ENCODE data around the gene BPTF.

Gene BPTF

DNA sequence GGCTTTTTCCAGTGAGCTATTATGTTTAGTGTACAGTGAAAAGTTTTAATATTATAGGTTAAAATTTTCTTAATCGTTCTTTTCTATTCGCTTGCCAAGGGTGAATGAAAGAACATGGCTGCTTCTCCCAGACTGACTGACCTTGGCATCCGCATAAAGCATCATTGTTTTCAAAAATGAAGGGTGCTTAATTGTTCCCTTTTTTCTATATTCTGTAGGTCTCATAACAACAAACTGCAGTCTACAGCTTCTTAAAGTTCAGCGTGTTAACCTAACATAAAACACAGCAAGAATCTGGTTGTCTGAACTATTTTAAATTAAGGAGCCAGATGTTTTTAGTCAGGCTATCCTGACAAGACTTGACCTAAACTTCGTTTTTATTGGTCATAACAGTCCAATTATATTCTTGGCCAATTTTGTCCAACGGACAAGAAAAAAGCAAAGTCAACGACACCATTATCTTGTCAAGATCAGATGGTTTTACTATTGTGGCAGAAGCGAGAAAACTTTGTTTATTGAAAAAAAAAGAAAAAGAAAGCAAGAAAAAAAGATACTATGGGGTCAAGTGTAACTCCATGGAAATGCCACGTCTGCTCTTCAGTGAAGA lies 156.8 kb downstream of the BPTF start:
- H3K36me3 Mint-ChIP-seq (ENCODE audit: low read depth): peaks cover 31% of the 10 kb centered on the region
- H3K9me3 Mint-ChIP-seq: no peaks in the 10 kb centered on the region
- no peak overlapping the region for H3K4me3 Mint-ChIP-seq
- TF ChIP-seq, protein P1, sequence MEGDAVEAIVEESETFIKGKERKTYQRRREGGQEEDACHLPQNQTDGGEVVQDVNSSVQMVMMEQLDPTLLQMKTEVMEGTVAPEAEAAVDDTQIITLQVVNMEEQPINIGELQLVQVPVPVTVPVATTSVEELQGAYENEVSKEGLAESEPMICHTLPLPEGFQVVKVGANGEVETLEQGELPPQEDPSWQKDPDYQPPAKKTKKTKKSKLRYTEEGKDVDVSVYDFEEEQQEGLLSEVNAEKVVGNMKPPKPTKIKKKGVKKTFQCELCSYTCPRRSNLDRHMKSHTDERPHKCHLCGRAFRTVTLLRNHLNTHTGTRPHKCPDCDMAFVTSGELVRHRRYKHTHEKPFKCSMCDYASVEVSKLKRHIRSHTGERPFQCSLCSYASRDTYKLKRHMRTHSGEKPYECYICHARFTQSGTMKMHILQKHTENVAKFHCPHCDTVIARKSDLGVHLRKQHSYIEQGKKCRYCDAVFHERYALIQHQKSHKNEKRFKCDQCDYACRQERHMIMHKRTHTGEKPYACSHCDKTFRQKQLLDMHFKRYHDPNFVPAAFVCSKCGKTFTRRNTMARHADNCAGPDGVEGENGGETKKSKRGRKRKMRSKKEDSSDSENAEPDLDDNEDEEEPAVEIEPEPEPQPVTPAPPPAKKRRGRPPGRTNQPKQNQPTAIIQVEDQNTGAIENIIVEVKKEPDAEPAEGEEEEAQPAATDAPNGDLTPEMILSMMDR (IDR thresholded peaks at IDR 0.05): no peak
- DNase-seq: no peak
- H3K27ac Mint-ChIP-seq: no peak overlapping the region
- H3K4me1 Mint-ChIP-seq: peaks cover 6% of the 10 kb centered on the region
- no peaks in the 10 kb centered on the region for H3K27me3 Mint-ChIP-seq (ENCODE audit: low read depth, poor library complexity)

DNA sequence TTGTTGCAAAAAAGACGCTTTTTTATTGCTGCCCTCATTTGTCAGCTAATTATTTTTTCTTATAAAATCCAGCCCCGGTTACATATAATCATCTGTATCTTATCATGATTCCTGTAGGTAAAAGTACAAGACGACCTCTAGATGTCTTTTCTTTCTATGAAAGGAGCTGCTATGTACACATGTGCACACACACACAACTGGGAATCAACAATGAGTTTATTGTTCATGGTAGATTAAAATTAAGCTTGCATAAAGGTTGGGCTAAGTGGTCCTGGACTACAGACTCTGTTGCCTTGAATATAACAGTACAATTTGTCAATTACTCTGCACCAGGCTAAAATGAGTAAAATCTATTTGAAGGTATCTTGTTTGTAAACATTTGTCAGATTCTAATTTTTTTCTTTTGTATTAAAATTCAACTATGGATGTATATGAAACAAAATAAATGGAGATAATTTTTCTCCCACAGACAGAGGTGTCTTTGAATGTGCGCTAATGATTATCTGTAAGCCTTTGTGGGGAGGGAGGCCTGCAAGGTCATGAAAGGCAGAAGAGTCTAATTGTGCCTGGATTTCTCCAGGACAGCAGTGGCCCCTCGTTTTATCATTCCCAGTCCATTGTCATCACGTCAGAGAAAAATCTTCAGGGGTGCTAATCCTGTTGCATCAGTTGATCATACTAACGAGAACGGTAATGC lies 157.5 kb downstream of the BPTF start:
- Mint-ChIP-seq H3K4me1 (peaks cover 6% of the 10 kb centered on the region), H3K27me3 (ENCODE audit: low read depth, poor library complexity) (no peaks in the 10 kb centered on the region), H3K9me3 (no peaks in the 10 kb centered on the region), H3K27ac (no peak overlapping the region), H3K36me3 (ENCODE audit: low read depth) (peaks cover 29% of the 10 kb centered on the region), H3K4me3 (no peak overlapping the region)
- no peak for DNase-seq
- TF ChIP-seq, protein P1 (IDR thresholded peaks at IDR 0.05): no peak

DNA sequence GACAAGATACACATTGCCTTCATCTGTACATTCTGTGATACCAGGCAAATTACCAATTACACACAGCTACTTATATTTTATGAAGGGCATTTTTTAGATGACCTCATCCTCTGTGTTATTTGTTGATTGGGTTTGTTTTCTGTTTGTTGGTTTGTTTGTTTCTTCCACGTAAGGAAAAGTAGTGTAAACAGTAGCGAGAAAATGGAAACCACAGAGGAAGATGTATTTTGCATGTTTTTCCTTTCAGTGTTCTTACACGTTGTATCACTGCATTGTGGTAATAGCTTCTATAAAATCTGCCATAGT lies 158.0 kb downstream of the BPTF start:
- H3K4me1 Mint-ChIP-seq: peaks cover 5% of the 10 kb centered on the region
- H3K36me3 Mint-ChIP-seq (ENCODE audit: low read depth): peaks cover 28% of the 10 kb centered on the region
- no peaks in the 10 kb centered on the region for H3K9me3 Mint-ChIP-seq
- H3K27me3 Mint-ChIP-seq (ENCODE audit: low read depth, poor library complexity): no peaks in the 10 kb centered on the region
- TF ChIP-seq, protein P1 (IDR thresholded peaks at IDR 0.05): no peak
- no peak overlapping the region for H3K27ac Mint-ChIP-seq
- no peak overlapping the region for H3K4me3 Mint-ChIP-seq
- DNase-seq: no peak

DNA sequence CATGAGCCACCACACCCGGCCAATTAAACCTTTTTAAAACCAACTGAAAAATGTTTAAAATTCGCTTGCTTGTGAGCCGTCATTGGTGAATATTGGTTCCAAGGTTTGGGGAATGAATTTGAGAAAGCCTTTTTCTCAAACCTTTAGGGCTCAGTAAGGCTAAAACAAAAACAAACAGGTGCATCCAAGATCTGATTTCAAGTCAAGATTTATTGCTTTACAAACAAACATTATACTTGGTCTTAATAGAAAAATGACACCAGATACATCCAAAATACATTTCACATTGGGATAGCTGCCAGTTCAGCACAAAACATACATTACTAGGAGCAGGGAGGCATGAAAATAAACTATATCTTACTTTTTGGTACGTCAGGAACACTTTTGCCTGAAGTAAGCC lies 165.6 kb downstream of the BPTF start:
- peaks cover 14% of the 10 kb centered on the region for H3K27me3 Mint-ChIP-seq (ENCODE audit: low read depth, poor library complexity)
- H3K4me1 Mint-ChIP-seq: peaks cover 34% of the 10 kb centered on the region
- H3K27ac Mint-ChIP-seq: no peak overlapping the region
- TF ChIP-seq, protein P1 (IDR thresholded peaks at IDR 0.05): no peak
- DNase-seq: no peak
- H3K9me3 Mint-ChIP-seq: no peaks in the 10 kb centered on the region
- H3K36me3 Mint-ChIP-seq (ENCODE audit: low read depth): peaks cover 4% of the 10 kb centered on the region
- H3K4me3 Mint-ChIP-seq: peak overlapping the region; percentile 7

DNA sequence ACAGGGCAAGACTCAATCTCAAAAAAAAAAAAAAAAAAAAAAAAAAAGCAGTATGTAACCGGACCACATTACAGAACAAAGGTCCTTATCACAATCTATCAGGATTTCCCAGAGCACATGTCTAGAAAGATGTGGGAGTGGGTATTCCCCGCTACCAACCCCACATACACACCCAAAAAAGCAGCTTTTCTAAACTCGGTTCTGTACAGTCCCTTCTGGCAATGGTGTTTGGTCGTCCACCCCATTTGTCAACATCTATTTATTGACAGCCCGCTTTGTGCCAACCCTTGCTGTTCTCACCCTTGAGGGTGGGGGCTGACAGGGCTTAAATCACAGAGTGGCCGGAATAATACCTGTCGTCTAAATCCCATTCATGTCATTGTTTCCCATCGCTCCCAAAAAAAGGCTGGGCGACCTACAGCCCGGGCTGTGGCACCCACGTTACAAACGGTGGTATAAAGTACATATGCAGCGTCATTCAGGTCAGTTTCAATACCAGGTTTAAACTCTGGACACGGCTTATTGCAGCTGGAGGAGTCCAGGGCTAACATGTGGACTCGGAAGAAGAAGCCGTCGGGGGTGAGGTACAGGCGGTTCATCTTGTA lies 167.3 kb downstream of the BPTF start:
- DNase-seq: no peak
- Mint-ChIP-seq H3K36me3 (ENCODE audit: low read depth) (peaks cover 4% of the 10 kb centered on the region), H3K9me3 (no peaks in the 10 kb centered on the region), H3K4me3 (peak overlapping the region; percentile 98), H3K4me1 (peaks cover 41% of the 10 kb centered on the region), H3K27ac (peak overlapping the region; percentile 82), H3K27me3 (ENCODE audit: low read depth, poor library complexity) (peaks cover 25% of the 10 kb centered on the region)
- TF ChIP-seq, protein P1 (IDR thresholded peaks at IDR 0.05): no peak

Data from nephron progenitor cell (in vitro differentiated cells).